Epithelial cell of prostate (primary cell): ENCODE data around the gene NUP133.
"Not testable (repeated sequence)": the region's sequence is repeated elsewhere in the genome, so short reads cannot be mapped to it uniquely, and the experiment has no call there.

ENCODE experiments used
- DNase-seq: peaks from one replicate; pipeline ENCODE4 v3.0.0-alpha.2; 2011; ENCODE audit warnings: low read depth, low spot score
- H3K27ac ChIP-seq: fragments of 450-650 bp; 2 replicates; pipeline ENCODE4 v1.5.1; 2017; ENCODE audit warnings: mild to moderate bottlenecking

The NUP133 gene

DNA sequence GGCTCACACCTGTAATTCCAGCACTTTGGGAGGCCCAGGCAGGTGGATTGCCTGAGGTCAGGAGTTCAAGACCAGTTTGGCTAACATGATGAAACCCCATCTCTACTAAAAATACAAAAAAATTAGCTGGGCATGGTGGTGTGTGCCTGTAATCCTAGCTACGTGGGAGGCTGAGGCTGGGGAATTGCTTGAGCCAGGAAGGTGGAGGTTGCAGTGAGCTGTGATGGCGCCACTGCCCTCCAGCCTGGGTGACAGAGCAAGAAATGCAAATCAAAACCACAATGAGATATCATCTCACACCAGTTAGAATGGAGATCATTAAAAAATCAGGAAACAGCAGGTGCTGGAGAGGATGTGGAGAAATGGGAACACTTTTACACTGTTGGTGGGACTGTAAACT, 3.1 kb upstream of the NUP133 start:
- not testable (repeated sequence) for H3K27ac ChIP-seq, DNase-seq

DNA sequence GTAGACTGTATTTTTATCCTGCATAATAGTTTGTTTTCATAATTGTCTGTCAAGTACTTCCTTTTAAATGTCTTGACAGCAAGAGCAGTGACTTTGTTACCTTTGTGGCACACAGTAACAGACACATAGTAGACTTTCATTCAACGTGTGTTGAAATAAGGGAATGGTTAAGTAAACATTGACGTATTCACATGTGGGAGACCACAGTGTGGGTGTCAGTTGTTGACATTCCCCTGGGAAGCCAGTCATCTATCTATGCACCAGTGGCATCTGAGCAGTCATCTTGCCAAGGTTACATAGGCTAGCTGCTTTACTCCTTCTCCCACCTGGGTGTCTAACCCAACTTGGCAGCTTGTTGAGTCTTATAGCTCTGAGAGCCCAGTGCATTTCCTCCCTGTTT, 1.4 kb upstream of the NUP133 start:
- no peak overlapping the region for H3K27ac ChIP-seq
- peak; percentile 76 for DNase-seq

- peak overlapping the region; percentile 86 for H3K27ac ChIP-seq
- no peak for DNase-seq
These were observed 739 bp upstream of the NUP133 start for GRCh38 chr1:229508823-229509337.

DNA sequence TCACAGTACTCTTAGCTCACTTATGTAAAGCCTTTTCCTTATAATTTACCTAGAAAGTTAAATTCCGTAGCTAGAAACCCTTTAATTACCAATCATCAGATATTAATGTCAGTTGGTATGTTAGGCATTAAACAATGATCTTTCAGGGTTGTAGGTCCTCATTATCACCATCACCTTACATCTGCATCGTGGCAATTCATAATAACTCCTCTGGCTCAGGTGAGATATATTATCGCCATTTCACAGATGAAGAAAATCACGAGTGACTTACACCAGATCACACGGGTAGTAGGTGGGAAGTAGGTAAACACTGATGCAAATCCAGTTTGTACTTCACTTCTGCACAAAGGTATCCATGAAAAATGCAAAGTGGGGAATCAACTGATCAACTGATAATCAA, 639 bp downstream of the NUP133 start:
- DNase-seq: no peak
- H3K27ac ChIP-seq: peak overlapping the region; percentile 86

DNA sequence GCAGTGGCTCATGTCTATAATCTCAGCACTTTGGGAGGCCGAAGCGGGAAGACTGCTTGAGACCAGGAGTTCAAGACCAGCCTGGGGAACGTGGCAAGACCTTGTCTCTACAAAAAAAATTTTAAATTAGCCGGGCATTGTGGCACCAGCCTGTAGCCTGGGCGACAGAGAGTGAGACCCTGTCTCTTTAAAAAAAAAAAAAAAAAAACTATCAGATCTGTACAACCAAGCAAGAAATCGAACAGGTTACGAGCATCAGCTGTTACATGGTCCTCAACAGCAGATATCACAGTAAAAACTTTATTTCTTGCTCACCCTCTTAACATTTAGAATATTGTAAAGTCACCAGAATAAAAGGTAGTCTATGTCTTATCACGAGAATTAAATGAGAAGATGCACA, 1.5 kb downstream of the NUP133 start:
- no peak for DNase-seq
- no peak overlapping the region for H3K27ac ChIP-seq

GRCh38 chr1:229495782-229496181, 12.4 kb downstream of the NUP133 start:
- DNase-seq: no peak
- H3K27ac ChIP-seq: no peak overlapping the region

DNA sequence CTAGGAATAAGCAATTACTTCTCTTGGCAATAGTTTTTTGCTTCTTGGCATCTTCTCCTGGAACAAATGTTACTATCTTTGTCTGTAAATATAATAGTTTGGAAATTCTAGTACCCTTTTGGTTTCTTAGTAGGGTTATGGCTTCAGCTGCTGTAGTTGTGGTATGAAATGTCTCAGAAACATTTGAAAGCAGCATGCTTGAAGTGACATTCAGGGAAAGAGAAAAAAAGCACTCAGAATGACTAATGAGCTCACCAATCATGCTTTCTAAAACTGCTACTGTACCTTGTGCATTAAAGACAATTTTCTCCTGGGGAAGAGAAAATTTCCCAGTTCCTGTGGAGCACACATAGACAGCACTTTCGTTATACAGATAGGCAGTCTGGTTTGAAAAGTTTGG, 21.0 kb downstream of the NUP133 start:
- no peak for DNase-seq
- H3K27ac ChIP-seq: no peak overlapping the region

DNA sequence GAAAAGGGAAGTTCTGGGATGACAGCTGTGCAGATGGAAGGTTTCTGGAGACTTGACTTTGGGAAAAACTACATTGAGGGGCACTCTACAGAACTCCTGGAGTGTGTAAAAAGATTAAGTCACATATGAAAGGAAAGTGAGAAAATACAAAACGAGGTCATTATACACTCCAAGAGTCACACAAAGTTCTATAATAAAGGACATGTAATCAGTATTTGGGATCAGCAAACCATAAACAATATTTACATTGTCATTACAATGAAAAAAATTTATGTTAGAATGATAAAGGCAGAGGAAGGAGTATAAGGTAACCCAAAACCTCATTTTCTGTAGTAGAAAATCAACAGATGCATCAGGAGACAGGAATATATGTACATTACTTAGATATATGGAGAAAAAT, 22.8 kb downstream of the NUP133 start:
- no peak for DNase-seq
- no peak overlapping the region for H3K27ac ChIP-seq

DNA sequence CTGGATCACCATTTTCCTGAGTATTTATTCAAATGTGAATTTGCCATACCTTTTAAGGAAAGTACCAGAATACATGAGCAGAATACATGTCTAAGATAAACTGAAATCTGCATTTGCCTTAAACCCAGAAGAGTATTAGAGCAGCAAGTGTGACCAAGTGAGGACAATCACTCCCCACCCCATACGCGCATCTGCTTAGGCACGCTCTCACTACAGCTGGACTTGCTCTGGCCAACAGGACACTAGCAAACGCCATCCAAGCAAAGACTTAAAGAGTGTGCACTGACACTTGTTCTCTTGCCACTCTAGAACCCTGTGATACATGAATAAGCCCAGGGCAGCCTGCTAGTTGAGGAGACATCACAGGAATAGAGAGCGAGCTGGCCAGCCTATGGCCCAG, 25.6 kb downstream of the NUP133 start:
- DNase-seq: no peak
- no peak overlapping the region for H3K27ac ChIP-seq

DNA sequence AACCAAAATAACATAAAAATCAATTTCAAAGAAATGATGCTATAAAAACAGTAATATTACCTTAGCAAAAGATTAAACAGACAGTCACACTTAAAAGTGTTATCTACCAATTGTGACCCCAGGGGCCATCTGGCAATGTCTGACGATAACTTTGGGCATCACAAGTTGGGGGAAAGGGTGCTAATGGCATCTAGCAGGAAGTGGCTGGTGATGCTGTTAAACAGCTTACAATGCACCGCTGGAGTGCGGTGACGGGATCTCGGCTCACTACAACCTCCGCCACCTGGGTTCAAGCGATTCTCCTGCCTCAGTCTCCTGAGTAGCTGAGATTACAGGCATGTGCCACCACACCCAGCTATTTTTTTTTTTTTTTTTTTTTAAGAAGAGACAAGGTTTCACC, 27.6 kb downstream of the NUP133 start:
- DNase-seq: no peak
- H3K27ac ChIP-seq: no peak overlapping the region

DNA sequence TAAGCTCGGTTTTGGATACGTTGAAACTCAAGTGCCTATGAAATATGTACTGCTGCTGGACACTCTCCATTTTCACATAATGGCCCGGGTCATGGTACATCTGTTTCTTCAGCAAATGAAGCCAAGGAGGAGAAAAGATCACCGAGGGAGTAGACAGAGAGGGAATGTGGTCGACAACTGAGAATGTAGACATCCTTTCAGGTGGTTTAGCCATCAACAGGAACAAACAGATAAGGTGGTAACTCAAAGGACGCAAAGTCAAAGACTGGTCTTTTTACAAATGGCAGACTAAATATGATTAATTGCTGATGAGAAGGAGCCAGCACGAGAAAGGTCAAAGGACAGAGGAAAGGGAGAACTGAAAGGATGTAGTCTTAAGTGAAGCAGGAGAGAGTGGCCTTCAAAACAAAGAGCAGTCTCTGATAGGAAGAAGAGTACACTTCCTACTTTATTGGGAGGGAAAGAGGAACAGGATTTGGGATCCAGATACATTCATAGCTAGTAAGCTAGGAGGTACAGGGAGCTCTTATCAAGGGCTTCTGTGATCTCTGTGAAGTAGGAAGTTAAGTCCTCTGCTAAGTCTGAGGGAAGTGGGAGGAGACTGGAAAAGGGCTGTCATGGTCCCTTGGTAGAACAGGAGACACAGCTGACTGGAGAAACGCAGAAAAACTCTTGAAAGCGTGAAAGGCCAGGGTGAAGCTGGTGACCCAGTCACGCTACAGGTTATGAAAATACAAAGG, 28.3 kb downstream of the NUP133 start:
- DNase-seq: no peak
- H3K27ac ChIP-seq: no peak overlapping the region

DNA sequence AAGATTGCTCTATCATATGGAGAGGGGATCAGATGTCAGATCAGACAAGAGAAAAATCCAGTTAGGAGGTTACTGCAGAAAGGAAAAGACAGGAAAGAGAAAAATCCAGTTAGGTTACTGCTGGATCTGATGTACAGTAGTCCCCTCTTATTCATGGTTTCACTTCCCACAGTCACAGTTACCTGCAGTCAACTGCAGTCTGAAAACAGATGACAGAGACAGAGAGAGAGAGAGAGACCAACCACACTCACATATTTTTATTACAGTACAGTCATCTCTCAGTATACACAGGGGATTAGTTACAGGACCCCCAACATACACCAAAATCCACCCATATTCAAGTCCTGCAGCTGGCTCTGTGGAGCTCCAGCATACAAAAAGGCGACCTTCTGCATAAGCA, 29.3 kb downstream of the NUP133 start:
- no peak overlapping the region for H3K27ac ChIP-seq
- no peak for DNase-seq

DNA sequence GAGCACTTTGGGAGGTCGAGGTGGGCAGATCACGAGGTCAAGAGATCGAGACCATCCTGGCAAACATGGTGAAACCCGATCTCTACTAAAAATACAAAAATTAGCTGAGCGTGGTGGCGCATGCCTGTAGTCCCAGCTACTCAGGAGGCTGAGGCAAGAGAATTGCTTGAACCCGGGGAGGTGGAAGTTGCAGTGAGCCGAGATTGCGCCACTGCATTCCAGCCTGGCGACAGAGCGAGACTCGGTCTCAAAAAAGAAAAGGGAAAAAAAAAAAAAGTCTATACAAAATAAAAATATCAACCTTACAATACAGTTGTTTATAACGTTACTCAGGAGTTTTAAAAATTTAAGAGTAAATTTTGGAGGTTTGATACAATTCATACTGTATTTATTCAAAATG, 32.3 kb downstream of the NUP133 start:
- DNase-seq, H3K27ac ChIP-seq: not testable (repeated sequence)

GRCh38 chr1:229474509-229474908, 33.6 kb downstream of the NUP133 start:
- DNase-seq: no peak
- H3K27ac ChIP-seq: no peak overlapping the region

DNA sequence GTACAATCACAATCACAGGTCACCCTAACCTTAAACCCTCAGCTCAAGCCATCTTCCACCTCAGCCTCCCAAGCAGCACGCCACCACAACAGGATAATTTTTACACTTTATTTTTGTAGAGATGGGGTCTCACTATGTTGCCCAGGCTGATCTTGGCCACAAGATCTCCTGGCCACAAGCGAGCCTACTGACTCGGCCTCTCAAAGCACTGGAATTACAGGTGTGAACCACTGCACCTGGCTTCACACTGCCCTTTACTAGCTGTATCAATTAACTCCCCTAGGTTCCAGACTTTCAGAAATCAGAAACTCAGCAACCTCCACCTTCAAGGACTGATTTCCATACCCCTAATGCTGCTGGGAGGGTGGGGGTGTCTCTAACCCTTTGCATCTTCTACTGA, 37.0 kb downstream of the NUP133 start:
- H3K27ac ChIP-seq: no peak overlapping the region
- DNase-seq: no peak

DNA sequence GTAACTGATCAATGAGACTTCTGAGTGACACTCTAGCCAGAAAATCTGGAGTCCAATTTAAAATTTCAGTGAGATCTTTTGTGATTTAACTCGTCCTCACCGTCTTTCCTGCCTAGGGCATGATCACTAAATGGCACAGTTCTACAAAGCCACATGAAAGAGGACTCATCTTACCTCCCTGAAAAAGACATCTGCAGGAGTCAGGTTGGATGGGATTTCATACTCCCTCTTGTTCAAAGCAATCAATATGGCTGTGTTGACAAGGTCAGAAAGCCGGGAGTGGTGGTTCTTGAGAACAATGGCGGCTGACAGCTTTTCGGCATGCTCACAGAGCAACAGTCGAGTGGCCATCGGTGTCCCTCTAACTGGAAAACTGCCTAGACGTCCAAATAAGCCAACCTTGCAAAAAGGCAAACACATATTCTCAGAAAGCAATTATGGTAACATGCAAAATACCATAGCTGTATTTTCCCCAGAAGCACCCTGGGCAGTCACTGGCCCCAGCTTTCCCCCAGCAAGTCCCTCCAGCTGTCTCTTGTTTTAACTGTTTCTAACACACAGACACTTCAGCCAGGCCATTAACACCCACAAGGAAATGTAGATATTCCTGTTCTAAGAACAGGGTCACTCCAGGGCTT, 37.6 kb downstream of the NUP133 start:
- DNase-seq: no peak
- H3K27ac ChIP-seq: no peak overlapping the region

DNA sequence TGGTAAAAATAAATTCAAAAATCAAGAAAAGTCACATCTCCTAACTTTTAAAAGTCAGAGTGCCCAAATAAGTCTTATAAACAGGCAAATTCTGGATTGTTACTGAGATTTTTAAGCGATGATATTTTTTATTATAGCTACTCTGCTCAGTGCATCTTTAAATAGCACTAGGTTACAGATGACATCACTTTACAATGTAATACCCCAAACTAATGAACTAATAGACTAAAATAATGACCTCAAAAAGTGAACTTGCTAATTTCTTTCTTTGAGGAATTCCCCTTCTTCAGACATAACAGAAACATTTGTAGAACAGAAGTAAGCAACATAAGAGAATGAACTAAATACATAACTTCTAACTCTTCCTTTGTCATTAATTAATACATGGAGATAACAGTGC, 41.3 kb downstream of the NUP133 start:
- DNase-seq: no peak
- no peak overlapping the region for H3K27ac ChIP-seq

GRCh38 chr1:229464672-229465071, 43.5 kb downstream of the NUP133 start:
- no peak overlapping the region for H3K27ac ChIP-seq
- no peak for DNase-seq

GRCh38 chr1:229461032-229461668, 47.0 kb downstream of the NUP133 start:
- no peak overlapping the region for H3K27ac ChIP-seq
- no peak for DNase-seq

- no peak overlapping the region for H3K27ac ChIP-seq
- no peak for DNase-seq
These were observed 48.3 kb downstream of the NUP133 start for GRCh38 chr1:229459815-229460214.

DNA sequence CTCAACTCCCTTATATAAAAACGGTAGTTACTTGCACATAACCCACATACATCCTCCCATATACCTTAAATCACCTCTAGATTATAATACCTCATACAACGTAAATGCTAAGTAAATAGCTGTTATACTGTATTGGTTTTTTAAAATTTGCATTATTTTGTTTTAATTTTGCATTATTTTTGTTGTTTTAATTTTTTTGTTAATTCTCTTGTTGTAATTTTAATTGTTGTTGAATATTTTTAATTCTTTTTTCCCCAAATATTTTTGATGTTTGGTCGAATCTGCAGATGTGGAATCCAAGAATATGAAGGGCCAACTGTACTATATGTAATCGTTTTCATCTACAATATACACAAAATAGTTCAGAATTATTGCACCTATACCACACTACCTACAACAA, 50.7 kb downstream of the NUP133 start:
- H3K27ac ChIP-seq: no peak overlapping the region
- DNase-seq: no peak
